K562 (cell line): ENCODE data around the gene EVPL. TPM values are rescaled to one million over a fixed set of nuclear protein-coding genes. Genes with fewer than 3 reads are reported as not detected.
A peak's percentile ranks its signal among the peaks of the same experiment; 100 is the strongest.

Experiments
- ARNT ChIP-seq, 2 experiments: fragments of 450-650 bp; IDR thresholded peaks; 2 replicates each; pipeline ENCODE4 v1.6.1; 2016; ENCODE audit warnings: mild to moderate bottlenecking in 1 of 2
- ATF6 ChIP-seq: sonication (generic); formaldehyde crosslinking; IDR thresholded peaks from 2 replicates; pipeline ENCODE4 v1.4.0; 2020; ENCODE audit warnings: mild to moderate bottlenecking, missing genetic modification reagents
- CREM ChIP-seq: IDR thresholded peaks from 2 replicates; pipeline ENCODE4 v1.6.1; 2014; ENCODE audit warnings: antibody characterized with exemption, low read depth
- CSDE1 ChIP-seq, 2 experiments: fragments of 450-650 bp; IDR thresholded peaks; 2 replicates each; pipeline ENCODE4 v1.6.1; 2016; ENCODE audit warnings: mild to moderate bottlenecking in 1 of 2
- KDM5B ChIP-seq: fragments of 200-600 bp; sonication (generic); IDR thresholded peaks from 2 replicates; pipeline ENCODE4 v1.6.1; 2012; ENCODE audit warnings: low read depth, mild to moderate bottlenecking, moderate library complexity, low read length, control low read depth, inconsistent platforms; ENCODE audit not compliant: insufficient replicate concordance
- MED1 ChIP-seq: sonication (generic); formaldehyde crosslinking; IDR thresholded peaks from 2 replicates; pipeline ENCODE4 v1.8.1; 2023; ENCODE audit warnings: missing genetic modification reagents, borderline replicate concordance
- MLLT1 ChIP-seq, 2 experiments: fragments of 450-650 bp; IDR thresholded peaks; 2 replicates each; pipeline ENCODE4 v1.6.1; 2016
- MYNN ChIP-seq, 2 experiments: sonication (generic); formaldehyde crosslinking in 1 of 2; IDR thresholded peaks; 2 replicates each; pipeline versions ENCODE4 v1.5.0 to v1.6.1; 2016 to 2020; ENCODE audit warnings: antibody characterized with exemption in 1 of 2, missing genetic modification reagents in 1 of 2
- NRF1 ChIP-seq, 2 experiments: fragments of 450-650 bp; IDR thresholded peaks in 1 of 2; conservative IDR thresholded peaks in 1 of 2; 2 replicates each; pipeline ENCODE4 v1.6.1; 2014; ENCODE audit warnings: mild to moderate bottlenecking in 2 of 2
- POLR2H ChIP-seq: IDR thresholded peaks from 2 replicates; pipeline ENCODE4 v1.6.1; 2016; ENCODE audit warnings: missing genetic modification characterization, low read depth, mild to moderate bottlenecking, control low read depth, missing compliant biosample characterization, moderate library complexity
- TCF7 ChIP-seq: sonication (generic); IDR thresholded peaks from 2 replicates; pipeline ENCODE4 v1.6.1; 2016; ENCODE audit warnings: antibody characterized with exemption, borderline replicate concordance
- ZMIZ1 ChIP-seq, 2 experiments: fragments of 150-350 bp in 1 of 2; IDR thresholded peaks; 2 replicates each; pipeline ENCODE4 v1.6.1; 2012 to 2016; ENCODE audit warnings: low read depth in 2 of 2, low read length in 2 of 2, mild to moderate bottlenecking in 1 of 2, moderate library complexity in 1 of 2
- ZNF639 ChIP-seq, 2 experiments: fragments of 200-800 bp in 1 of 2; sonication (Bioruptor generic) in 1 of 2; sonication (generic) in 1 of 2; formaldehyde crosslinking in 1 of 2; IDR thresholded peaks in 1 of 2; conservative IDR thresholded peaks in 1 of 2; 2 replicates each; pipeline versions ENCODE4 v1.5.0 to v1.6.1; 2016 to 2020; ENCODE audit warnings: missing compliant biosample characterization in 1 of 2, missing genetic modification characterization in 1 of 2, missing genetic modification reagents in 1 of 2
- ZNF655 ChIP-seq: fragments of 250-450 bp; sonication (Bioruptor Pico); IDR thresholded peaks from 2 replicates; pipeline ENCODE4 v1.5.0; 2021
- polyA plus RNA-seq, 8 experiments: library from polyadenylated mRNA; depleted of rRNA in 4 of 8; stranded (reverse) in 5 of 8; unstranded in 3 of 8; fragments of >200 nt; fragmentation: Nextera tagmentation in 2 of 8; fragmentation: Illumina TruSeq in 1 of 8; extraction: Ambion mirVana in 2 of 8; extraction: Trizol in 1 of 8; gene quantifications; 2 replicates each; pipeline versions ENCODE4 v1.2.1 to v1.2.3, GENCODE V29; 2011 to 2014; ENCODE audit warnings: inconsistent platforms in 1 of 8, missing spikeins in 1 of 8
- total RNA-seq, 7 experiments: library from RNA; depleted of rRNA in 6 of 7; stranded (reverse); fragments of >200 nt in 6 of 7; fragmentation: Illumina TruSeq in 2 of 7; extraction: Trizol in 2 of 7; gene quantifications; 2 replicates each; pipeline versions ENCODE4 v1.2.1 to v1.2.3, GENCODE V29; 2011 to 2021; ENCODE audit warnings: low replicate concordance in 1 of 7

Gene EVPL
- total and polyA plus RNA-seq, 9 of the 15 experiments (the other 6 are each of a cell fraction or from before 2014, with no cell fraction given), result 0.08 to 0.18 (median 0.16) TPM; not detected in 5

GRCh38 chr17:75978938-75979704 lies 48.0 kb downstream of the EVPL start, which contains the start of the genes ACOX1 and TEN1 (continued):
- TF ChIP-seq ZNF639 (CRISPR knock-in tag; conservative IDR thresholded peaks at IDR 0.05 in 1 of 2, IDR thresholded peaks at IDR 0.05 in 1 of 2) (peak in 1 of 2 experiments; percentile 61; a peak in 1 of 4 replicates), MLLT1 (IDR thresholded peaks at IDR 0.05) (0 out of 4 replicates have a peak, but pooled peaks of 1 of the 2 experiments have one; percentile 50), MYNN (IDR thresholded peaks at IDR 0.05) (0 out of 2 replicates have a peak, but pooled peaks have one; percentile 39), MYNN (CRISPR knock-in tag; IDR thresholded peaks at IDR 0.05) (no peak), KDM5B (peak; percentile 62), TCF7 (no peak), CREM (peak; percentile 66; the same call in 1 of the 2 replicates), ZNF655 (CRISPR knock-in tag) (no peak), ATF6 (CRISPR knock-in tag) (0 out of 2 replicates have a peak, but pooled peaks have one; percentile 70), POLR2H (tag) (peak; percentile 93), ARNT (IDR thresholded peaks at IDR 0.05) (peak in 1 of 2 experiments; percentile 50; a peak in 2 of 4 replicates), ZMIZ1 (IDR thresholded peaks at IDR 0.05; ENCODE audit: low read depth in 2 of 2, low read length in 2 of 2) (0 out of 4 replicates have a peak, but pooled peaks of 1 of the 2 experiments have one; percentile 46), MED1 (CRISPR knock-in tag) (no peak), NRF1 (conservative IDR thresholded peaks at IDR 0.05 in 1 of 2, IDR thresholded peaks at IDR 0.05 in 1 of 2) (peak; percentile 81 to 85), CSDE1 (IDR thresholded peaks at IDR 0.05) (no peak)
